ENCODE data around the gene PRKCE.

The PRKCE gene

DNA sequence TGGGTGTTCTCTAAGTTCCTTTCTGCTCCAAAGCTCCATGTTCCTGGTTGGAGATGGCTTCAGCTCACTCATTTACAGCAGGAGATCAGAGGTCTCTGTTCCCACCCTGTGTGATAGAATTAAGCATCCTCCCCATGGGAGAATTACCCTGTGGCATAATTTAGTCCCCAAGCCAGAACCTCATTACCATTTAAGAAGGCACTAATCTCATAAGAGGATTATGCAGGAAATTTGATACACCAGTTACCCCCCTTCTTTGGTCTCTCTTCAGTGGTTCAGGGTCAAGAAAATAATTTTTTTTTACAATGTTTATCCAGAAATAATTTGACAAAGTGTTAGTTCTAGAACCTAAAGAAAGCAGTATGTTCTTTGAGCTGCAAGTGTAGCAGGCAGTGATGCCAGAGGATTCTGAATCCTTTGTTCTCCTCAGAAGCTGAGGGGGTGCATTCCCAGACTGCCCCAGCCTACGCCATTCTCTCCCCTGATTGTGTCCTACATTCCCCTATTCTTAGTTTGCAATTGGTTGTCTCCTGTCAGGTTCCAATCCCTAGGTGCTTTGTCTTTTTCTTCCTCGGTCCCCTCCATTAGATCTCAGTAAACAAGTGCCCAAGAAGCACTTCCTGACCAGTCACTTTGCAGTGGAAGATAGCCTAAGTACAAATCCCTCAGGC is 163.6 kb downstream of the PRKCE start:
- peak; percentile 89 for DNase-seq

DNA sequence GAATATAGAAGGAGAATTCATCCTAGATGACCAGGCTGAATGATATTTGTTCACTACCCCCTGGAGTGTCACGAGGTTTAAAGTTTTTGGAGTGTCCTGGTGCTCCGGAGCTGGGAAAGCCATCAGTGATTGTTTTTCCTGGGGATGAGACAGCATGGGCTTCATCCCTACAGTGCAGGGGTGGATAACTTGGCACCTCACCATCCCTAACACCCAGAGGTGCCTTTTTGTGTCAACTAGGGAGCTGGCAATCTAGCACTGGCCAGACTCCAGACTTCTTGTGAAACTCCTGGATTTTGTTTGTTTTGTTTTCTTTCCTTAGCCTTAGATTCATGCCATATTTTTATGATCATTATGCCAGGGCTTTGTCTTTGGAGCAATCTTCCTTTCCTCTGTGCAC is 164.8 kb downstream of the PRKCE start:
- no peak for DNase-seq

DNA sequence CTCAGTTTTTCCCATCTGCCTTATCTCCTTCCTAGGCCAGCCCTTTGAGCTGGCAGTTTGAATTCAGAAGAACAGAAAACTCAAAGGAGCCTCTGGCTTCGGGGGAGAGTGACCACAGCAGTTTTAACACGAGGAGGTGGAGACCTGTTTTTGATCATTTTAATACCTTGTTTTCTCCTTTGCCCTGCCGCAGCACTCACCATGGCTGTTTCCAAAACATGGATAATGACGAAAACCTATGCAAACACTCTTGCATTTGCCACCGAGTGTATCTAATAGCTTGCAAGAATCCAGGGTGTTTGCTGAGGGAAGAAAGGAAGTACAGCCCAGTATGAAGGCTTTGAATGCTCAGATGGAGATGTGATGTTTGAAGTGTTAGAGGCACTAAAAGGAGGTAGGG is 167.1 kb downstream of the PRKCE start:
- DNase-seq: no peak

DNA sequence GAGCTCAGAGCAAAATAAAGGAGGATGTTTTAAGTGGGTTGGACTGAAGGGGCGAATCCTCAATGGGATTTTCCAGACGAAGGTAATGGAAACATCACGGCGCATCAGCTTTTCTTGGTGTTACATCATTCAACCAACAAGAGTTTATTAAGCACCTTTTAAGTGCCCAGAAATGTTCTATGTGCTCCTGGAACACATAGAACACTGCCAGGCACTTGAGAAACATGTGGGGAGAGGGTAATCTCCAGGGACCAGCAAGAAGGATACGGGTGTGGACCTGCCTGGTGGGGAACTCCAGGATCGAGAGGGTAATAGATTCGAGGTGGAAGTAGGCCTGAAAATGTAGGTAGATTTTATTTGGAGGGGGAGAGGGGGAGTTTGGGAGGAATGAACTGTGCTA is 168.6 kb downstream of the PRKCE start:
- DNase-seq: no peak

DNA sequence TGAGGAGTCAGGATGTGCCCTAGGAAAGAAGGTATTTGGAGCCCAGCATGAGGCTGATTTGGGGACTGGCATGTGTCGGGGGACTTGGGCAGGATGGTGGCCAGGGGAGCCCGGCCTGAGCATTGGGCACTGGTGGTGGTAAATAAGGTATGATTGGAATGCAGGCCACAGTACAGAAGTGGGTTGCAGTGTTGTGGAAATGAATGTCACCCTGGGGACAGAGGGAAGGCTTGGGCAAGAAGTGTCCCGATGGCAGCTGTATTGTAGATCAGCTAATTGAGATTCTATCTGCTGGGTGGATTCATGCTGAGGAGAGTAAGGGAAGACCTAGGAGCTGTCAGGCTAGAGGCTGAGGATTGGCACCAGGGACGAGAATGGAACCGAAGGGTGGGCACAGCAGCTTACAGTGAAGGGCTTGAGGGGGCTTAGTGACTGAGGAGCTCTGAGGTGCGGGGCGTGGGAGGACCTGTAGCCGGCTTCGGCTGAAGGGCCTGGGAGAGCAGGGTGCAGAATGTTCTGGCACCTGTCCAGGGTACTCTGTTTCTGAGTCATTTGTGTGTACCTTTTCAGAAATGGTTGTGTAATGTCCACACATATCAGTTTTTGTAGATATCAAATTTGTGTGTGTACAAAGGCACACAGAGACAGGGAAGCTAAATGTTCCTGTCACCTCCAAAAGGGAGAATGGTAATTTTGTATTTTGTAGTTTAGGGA is 170.2 kb downstream of the PRKCE start:
- no peak for DNase-seq

DNA sequence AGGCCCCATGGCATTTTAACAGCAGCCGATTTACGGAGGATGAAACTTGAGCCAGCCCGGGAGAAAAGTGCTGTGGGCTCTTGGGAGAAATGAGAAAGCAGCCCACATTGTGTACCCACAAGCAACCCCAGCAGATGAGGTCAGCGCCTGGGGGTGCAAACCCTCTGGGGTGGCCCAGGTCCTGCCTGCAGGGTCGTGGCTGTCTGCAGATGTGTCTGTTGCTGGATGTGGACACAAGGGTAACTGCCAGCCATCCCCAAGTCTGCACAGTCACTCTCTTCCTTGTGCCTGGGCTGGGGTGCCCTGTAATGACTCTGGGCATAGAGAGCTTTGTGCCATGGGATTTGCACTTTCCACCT is 170.8 kb downstream of the PRKCE start:
- DNase-seq: no peak

DNA sequence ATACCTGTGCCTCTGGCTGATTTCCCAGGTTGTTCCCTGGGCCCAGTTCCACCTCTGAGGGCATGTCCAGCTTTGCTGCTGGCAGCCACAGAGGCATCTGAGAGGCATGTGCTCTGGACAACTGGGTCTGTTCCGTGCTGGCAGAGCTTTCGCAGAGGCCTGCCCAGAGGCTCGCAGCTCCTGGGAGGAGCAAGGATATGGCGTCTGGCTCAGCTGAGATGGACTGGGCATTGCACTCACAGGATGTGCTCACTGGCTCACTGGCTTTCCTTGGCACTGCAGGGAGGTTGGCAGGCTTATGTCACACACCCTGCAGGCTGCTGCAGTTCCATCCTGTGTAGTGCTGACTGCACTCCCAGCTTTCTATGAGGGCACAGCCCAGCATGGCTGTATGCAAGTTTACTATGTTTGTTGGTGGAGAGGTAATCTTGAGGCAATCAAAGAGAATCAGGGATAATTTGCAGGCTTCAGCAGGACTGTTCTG is 172.3 kb downstream of the PRKCE start:
- DNase-seq: no peak

DNA sequence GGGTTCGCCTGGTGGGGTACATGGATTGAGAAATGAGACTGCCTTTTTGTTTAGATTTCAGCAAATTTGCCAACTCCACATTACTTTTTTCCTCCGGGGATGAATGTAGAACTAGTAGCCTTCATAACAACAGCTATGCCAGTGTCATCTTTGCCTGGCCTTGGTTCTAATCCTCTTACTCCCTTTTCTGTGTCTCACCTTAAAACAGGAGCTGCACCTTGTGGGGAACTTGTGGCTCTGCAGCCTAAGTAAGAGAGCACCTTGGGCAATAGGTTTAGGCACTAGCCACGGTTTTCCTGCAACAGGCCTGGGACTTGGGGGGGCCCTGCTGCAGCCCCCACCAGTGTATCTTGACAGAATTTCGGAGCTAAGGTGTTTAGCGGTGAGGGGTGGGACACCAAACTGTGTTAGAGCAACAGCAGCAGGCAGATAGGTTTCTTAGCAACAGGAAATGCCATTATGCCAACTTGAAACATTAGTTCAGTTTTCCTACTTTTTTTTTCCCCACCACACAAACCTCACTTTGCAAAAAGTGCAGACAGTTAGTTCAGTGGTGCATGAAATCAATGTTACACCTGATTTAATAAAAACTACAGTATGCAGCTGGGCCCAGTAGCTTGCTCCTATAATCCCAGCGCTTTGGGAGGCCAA is 173.7 kb downstream of the PRKCE start:
- no peak for DNase-seq

DNA sequence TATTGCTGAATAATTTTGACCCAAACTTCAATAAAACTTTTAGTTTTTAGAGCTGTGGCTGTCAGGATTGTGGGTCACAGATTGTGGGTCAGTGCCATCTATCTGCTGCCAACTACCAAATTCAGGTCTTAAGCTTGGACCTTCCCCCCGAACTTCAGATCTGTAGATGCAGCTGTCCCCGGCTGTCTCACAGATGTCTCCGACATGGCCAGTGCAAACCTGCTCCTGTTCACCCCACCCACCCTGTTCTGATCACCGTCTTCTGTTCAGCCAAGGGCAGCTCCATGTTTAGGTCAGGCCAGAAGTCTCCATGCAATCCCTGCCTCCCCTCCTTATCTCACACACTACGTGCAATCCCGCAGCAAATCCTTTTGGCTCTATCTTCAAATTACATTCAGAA is 175.0 kb downstream of the PRKCE start:
- DNase-seq: no peak

DNA sequence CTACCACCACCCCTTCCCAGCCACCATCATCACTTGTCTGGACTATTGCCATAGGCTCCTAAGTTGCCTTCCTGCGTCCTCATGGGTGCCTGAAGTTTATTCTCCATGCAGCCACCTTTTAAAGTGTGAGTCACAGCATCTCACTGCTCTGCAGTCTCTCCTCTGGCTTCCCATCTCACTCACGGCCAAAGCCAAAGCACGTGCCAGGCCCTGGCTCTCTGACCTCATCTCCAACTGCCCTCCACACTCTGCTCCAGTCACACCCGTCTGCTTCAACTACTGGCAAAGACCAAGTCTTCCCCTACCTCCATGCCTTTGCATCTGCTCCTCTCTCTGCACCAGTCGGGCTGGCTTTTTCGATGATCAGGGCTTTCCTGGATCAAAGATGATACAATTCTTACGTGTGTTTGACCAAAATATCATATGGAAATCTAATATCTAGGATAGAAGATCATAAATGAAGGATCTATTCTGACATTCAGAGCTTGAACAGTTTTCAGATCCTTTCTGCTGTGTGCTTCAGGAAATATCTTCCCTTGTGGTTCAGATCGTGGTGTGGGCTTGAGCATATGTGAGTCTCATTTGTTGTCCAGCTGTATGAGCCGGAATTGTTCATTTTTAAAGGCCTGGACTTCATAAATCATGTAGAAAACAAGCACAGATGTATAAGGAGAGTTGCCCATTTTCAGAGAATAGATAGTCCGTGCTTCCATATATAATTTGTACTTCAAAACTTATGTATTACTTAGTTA is 175.6 kb downstream of the PRKCE start:
- DNase-seq: no peak

DNA sequence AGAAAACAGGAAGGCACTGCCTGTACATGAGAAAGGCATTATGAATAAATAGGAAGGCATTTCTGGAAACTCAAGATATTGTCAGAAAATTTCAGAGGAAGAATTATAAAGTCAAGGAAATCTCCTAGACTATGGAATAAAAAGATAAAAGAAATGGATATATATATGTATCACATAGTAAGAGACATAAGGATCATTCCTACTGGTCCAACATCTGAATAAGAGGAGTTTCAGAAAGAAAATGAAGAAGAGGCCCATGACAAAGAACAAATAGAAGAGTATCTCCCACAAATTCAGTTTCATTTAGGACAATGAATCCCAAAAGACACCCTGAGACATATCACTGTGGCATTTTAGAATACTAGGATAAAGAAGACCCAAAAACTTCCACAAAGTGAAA is 178.8 kb downstream of the PRKCE start:
- DNase-seq: no peak

DNA sequence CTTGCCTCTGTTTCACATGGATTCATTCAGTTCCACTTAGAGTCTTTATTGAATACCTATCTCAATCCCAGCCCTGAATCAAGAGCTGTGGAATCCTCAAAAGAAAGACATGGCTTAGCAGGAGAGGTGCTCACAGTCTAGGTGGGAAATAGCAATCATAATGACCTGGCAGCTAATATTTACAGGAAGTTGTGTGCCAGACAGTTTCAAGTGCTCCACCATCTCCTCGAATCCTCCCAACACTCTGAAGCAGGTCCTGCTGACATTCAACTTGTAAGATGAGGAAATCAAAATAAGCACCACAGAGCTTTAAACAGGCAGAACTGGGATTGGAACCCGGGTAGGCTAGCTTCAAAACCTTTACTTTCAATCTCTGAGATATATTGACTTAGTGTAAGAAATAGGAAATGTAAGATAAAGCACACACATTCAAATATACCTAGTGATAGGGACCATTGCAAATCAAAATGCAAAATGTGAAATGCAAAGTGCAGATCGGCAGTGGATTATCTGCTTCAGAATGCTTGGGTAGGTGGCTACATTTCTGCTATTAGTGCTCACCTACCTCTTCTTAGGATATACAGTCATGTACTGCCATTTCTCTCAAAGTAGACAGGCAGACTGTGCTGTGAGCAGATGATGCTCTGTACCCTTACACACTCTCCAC is 182.0 kb downstream of the PRKCE start:
- no peak for DNase-seq

DNA sequence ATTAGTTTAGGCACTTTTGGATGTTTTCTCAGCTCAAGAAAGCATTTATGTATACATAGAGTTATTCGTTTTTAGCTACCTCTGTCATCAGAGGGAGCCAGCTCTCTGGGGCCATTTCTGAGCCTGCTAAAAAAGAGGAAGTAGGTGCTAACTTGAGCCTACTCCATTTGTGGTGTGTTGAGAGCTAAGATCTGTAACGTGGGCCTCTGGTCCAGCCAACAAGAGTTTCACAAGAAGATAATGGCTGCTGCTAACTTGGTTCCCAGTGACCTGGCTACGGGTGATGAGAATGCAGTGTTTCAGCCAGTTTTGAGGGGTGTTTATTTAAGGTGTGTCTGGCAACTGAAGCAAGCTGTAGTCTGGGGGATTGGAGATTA is 182.5 kb downstream of the PRKCE start:
- DNase-seq: no peak

DNA sequence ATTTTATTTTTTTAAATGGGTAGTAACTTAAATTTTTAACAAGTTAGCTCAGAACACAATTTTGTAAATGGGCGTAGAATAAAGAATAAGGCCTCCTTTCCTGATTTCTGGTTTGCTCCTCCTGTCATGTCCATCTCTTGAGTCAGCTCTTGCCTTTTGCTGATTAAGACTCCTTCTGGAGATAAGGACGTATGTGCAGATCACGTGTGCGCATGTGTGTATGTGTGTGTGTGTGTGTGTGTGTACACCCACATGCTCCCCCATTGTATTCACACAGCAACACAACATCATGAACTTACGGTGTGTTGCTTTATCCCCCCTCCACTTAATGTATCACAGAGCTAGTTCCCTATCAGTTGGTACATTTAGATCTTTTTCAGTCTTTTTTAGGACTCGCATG is 182.9 kb downstream of the PRKCE start:
- no peak for DNase-seq

DNA sequence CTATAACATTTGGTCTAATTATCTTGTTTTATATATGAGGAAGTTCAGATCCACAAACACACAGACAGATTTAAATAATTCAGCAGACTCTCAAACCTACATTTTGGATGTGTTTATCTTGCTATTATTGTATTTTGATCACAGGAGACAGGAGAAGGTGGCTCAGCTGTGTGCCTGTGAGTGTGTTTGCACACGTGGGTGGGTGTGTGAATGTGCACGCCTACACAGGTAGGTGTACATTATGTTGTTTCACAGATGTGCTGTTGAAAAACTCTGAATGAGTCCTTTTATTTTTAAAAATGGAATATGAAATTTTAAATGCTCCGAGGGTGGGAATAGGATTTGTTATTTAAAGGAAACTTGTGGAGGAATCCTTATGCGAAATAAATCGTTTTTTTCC is 183.4 kb downstream of the PRKCE start:
- DNase-seq: no peak

DNA sequence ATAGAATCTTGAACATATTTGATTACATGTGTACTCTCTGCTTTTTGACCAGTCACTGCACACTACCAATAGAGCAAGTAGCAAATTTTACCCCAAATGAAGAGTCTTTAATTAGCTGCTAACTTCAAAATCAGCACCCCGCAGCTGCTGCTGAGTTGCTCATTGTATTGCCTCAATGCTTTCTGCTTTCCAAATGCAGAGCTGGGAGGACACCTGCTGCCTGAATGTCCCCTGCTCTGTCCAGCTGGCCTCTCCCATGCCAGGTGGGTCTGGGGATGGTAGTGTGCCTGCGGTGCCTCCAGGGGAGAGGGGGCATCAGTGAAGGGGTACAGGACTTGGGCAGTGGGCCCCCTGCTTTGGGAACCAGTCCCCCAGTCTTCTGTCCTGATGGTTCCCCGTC is 184.8 kb downstream of the PRKCE start:
- DNase-seq: no peak

DNA sequence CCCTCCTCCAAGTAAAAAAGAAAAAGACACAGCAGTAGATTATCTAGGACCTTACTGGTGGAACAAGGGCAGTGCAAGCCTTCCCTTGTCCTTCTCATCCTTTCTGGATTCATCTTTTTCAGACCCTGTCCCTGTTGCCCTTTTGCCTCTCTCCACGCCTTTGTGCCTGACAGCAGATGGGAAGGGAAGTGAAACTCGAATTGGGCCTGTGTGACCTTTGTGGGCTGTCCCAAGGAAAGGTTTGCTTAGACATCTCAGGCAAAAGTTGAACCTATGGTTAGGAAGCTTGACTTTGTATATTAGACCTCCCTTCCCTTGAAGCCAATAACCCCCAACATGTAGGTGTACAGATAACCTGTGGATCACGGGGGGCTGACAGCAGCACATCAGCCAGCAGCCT is 185.3 kb downstream of the PRKCE start:
- DNase-seq: no peak

DNA sequence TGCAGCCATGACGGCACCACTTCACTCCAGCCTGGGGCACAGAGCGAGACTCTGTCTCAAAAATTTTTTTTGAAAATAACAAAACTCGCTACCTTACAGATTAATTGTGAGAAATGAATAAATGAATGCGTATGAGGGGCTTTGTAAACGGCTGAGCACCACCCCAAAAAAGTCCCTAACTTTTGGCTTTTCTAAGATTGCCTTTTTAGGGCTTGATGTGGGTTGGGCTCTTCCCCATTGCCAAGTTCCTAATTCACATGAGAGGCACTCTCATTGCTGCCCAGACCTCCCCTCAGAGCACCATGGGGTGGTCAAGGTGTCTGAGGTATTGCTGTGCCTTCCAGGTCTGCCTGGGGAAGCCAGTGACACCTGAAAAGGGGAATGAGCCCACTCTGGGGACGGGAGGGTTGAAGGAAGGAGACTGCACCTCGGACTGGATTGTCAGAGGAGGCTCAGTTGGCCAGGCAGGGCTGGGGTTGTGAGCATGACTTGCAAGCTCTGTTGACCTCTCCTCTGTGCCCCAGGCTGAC is 186.4 kb downstream of the PRKCE start:
- no peak for DNase-seq

DNA sequence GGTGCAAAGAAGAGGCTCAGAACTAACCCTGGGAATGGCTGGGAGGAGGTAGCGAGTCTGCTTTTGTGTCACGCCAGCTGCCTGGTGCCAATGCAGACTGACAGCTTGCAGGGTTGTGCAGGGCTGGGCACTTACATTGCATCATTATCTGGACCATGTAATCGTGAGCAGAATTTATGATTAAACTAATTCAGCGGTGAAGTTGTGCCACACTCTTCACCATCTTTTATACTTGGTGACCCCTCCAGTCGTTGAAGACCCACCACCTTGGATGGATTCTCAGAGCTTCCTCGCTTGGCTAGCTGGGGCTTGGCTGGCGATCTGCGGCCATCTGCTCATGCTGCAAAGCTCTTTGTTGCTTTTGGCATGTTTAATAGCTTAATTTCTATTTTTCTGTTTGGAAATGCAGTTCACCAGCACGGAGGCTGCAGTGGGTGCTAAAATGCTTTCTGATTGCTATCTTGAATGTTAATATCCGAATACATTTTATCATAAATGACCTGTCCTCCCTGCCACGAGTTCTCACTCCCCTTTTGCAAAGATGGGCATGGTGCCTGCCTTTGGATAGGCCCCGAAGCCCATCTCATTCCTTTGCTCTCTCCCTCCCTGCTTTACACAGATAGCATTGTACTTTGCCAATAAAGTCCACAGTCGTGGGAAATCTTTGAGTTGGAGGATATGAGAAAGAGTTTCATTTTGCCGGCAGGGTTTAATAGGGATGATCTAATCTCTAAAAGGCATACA is 188.2 kb downstream of the PRKCE start:
- DNase-seq: peak; percentile 40

DNA sequence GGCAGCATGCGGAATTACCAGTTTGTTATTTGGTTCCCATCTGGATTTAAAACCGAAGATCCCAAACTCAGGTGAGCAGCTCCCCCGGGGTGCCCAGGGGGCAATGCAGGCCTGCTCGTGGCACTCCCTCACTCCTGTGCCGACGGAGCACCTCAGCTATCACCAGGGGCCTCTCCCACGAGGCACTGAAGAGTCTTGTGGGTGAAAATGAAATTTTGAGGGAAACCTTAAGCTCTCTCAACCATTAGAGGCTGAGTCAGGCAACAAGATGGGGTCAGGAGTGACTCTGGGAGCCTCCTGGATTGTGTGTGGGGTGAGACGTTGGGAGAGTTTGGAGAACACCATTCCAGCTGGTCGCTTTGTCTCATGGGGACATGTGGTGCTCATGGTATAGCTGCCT is 189.0 kb downstream of the PRKCE start:
- DNase-seq: no peak

DNA sequence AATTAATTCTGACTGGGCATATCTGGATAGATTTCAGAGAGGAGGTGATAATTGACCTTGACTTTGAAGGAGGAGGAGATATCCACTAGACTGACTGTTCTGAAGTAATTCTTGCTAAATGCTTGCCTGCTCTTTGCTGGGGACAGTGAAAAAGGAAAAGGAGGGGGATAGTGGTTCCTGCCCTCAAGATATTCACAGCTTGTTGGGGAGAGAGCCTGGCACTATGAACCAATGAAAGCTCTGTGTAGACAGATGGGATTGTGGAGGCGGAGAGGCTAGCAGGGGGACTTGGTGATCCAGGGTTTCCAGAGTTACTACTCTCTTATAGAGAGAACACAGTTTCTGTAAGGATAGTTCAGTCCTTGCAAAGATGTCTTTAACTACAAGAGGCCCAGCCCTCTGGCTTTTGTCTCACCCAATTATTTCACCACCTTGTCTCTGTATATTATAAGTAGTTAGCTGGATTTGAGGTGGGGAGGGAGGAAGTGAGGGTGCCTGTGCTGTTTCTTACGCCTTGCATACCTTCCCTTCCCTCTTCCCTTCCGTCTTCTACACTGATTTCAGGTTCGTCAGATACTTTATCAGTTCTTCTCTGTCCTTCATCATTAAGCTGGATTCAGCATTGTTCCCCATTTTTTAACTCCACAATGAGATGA is 190.4 kb downstream of the PRKCE start:
- no peak for DNase-seq

DNA sequence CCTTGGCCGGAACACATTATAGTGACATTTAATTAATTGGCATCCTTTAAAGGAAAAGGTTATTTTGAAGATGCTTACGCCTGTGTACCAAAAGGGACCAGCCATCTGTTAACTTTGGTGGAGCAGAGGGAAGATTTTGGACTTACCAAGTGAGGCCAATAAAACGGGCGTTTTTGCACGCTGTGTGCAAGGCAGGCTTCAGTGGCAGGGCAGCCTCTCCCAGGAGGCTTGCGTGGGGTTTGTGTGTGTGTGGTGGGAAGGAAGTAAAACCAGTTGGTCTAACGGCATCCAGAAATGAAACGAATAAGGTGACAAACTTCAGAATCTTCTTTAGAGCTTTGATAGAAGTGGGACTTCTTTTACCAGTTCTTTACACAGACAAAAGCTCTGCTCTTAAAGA is 191.7 kb downstream of the PRKCE start:
- peak; percentile 63 for DNase-seq
